Measurements from ENCODE around the gene ARIH2. TPM values are rescaled to one million over a fixed set of nuclear protein-coding genes. Genes with fewer than 3 reads are reported as not detected.
"Not testable (repeated sequence)": the region's sequence is repeated elsewhere in the genome, so short reads cannot be mapped to it uniquely, and the experiment has no call there.

ARIH2 gene
- total RNA-seq, 2 donors from 2014 or later = 166 to 201 TPM

- peaks cover 30% of the 10 kb centered on the region for H3K4me1 Mint-ChIP-seq
- ATAC-seq = peak; percentile 39
Measured at GRCh38 chr3:48899273-48899672, 19.4 kb upstream of the ARIH2 start.

GRCh38 chr3:48907026-48907425, 11.6 kb upstream of the ARIH2 start:
- not testable (repeated sequence) for ATAC-seq; H3K27ac Mint-ChIP-seq; H3K36me3 Mint-ChIP-seq (ENCODE audit: low read depth); H3K9me3 ChIP-seq (ENCODE audit: control insufficient read depth, low read length, poor library complexity, severe bottlenecking); H3K4me1 Mint-ChIP-seq; H3K27me3 Mint-ChIP-seq; H3K4me3 Mint-ChIP-seq; DNase-seq

More at GRCh38 chr3:48899273-48899672, 19.4 kb upstream of the ARIH2 start:
- Mint-ChIP-seq H3K36me3 (ENCODE audit: low read depth) (no peaks in the 10 kb centered on the region), H3K4me3 (peak overlapping the region; percentile 90), H3K27ac (peak overlapping the region; percentile 94), H3K27me3 (no peaks in the 10 kb centered on the region)
- no peak for DNase-seq
- no peaks in the 10 kb centered on the region for H3K9me3 ChIP-seq (ENCODE audit: control insufficient read depth, low read length, poor library complexity, severe bottlenecking)

GRCh38 chr3:48915296-48915695, 3.3 kb upstream of the ARIH2 start:
- Mint-ChIP-seq H3K4me1 (peaks cover 12% of the 10 kb centered on the region), H3K27me3 (no peaks in the 10 kb centered on the region), H3K36me3 (ENCODE audit: low read depth) (no peaks in the 10 kb centered on the region), H3K4me3 (no peak overlapping the region), H3K27ac (no peak overlapping the region)
- DNase-seq = no peak
- no peak for ATAC-seq
- H3K9me3 ChIP-seq (ENCODE audit: control insufficient read depth, low read length, poor library complexity, severe bottlenecking) = no peaks in the 10 kb centered on the region

- peak overlapping the region; percentile 95 for H3K4me3 Mint-ChIP-seq
- DNase-seq (peak; percentile 23 to 47 (median 29)), ATAC-seq (peak; percentile 45)
- no peaks in the 10 kb centered on the region for H3K27me3 Mint-ChIP-seq
- H3K27ac Mint-ChIP-seq = peak overlapping the region; percentile 97
- H3K9me3 ChIP-seq (ENCODE audit: control insufficient read depth, low read length, poor library complexity, severe bottlenecking) = no peaks in the 10 kb centered on the region
- H3K4me1 Mint-ChIP-seq = peaks cover 14% of the 10 kb centered on the region
- H3K36me3 Mint-ChIP-seq (ENCODE audit: low read depth) = no peaks in the 10 kb centered on the region
Measured at GRCh38 chr3:48919215-48920138, 835 bp downstream of the ARIH2 start.

GRCh38 chr3:48926425-48927392, 8.1 kb downstream of the ARIH2 start:
- DNase-seq (no peak), ATAC-seq (peak; percentile 21)
- H3K4me3 Mint-ChIP-seq = peak overlapping the region; percentile 19
- no peaks in the 10 kb centered on the region for H3K27me3 Mint-ChIP-seq
- peaks cover 7% of the 10 kb centered on the region for H3K36me3 Mint-ChIP-seq (ENCODE audit: low read depth)
- no peaks in the 10 kb centered on the region for H3K9me3 ChIP-seq (ENCODE audit: control insufficient read depth, low read length, poor library complexity, severe bottlenecking)
- H3K27ac Mint-ChIP-seq = peak overlapping the region; percentile 51
- peaks cover 40% of the 10 kb centered on the region for H3K4me1 Mint-ChIP-seq

- H3K9me3 ChIP-seq (ENCODE audit: control insufficient read depth, low read length, poor library complexity, severe bottlenecking) = no peaks in the 10 kb centered on the region
- DNase-seq (no peak), ATAC-seq (no peak)
- Mint-ChIP-seq H3K36me3 (ENCODE audit: low read depth) (peaks cover 9% of the 10 kb centered on the region), H3K27ac (no peak overlapping the region), H3K4me1 (peaks cover 48% of the 10 kb centered on the region), H3K4me3 (no peak overlapping the region), H3K27me3 (no peaks in the 10 kb centered on the region)
Measured at GRCh38 chr3:48927928-48928327, 9.3 kb downstream of the ARIH2 start.

- peaks cover 48% of the 10 kb centered on the region for H3K4me1 Mint-ChIP-seq
- H3K27ac Mint-ChIP-seq = no peak overlapping the region
- no peak for ATAC-seq
Measured at GRCh38 chr3:48928679-48929078, 10.0 kb downstream of the ARIH2 start.

GRCh38 chr3:48929358-48930035, 10.9 kb downstream of the ARIH2 start:
- no peaks in the 10 kb centered on the region for H3K9me3 ChIP-seq (ENCODE audit: control insufficient read depth, low read length, poor library complexity, severe bottlenecking)

More at GRCh38 chr3:48928679-48929078, 10.0 kb downstream of the ARIH2 start:
- Mint-ChIP-seq H3K36me3 (ENCODE audit: low read depth) (peaks cover 9% of the 10 kb centered on the region), H3K4me3 (no peak overlapping the region), H3K27me3 (no peaks in the 10 kb centered on the region)
- H3K9me3 ChIP-seq (ENCODE audit: control insufficient read depth, low read length, poor library complexity, severe bottlenecking) = no peaks in the 10 kb centered on the region
- DNase-seq = no peak

GRCh38 chr3:48930590-48930989, 11.9 kb downstream of the ARIH2 start:
- no peak for DNase-seq
- H3K4me1 Mint-ChIP-seq = peaks cover 48% of the 10 kb centered on the region
- no peaks in the 10 kb centered on the region for H3K9me3 ChIP-seq (ENCODE audit: control insufficient read depth, low read length, poor library complexity, severe bottlenecking)
- H3K27ac Mint-ChIP-seq = no peak overlapping the region
- no peak for ATAC-seq
- H3K4me3 Mint-ChIP-seq = no peak overlapping the region
- peaks cover 12% of the 10 kb centered on the region for H3K36me3 Mint-ChIP-seq (ENCODE audit: low read depth)
- H3K27me3 Mint-ChIP-seq = no peaks in the 10 kb centered on the region

More at GRCh38 chr3:48929358-48930035, 10.9 kb downstream of the ARIH2 start:
- ATAC-seq (no peak), DNase-seq (no peak)
- H3K4me3 Mint-ChIP-seq = no peak overlapping the region
- peaks cover 48% of the 10 kb centered on the region for H3K4me1 Mint-ChIP-seq
- H3K27me3 Mint-ChIP-seq = no peaks in the 10 kb centered on the region
- peaks cover 12% of the 10 kb centered on the region for H3K36me3 Mint-ChIP-seq (ENCODE audit: low read depth)
- peak overlapping the region; percentile 79 for H3K27ac Mint-ChIP-seq

GRCh38 chr3:48931944-48932580, 13.4 kb downstream of the ARIH2 start:
- Mint-ChIP-seq H3K27me3 (no peaks in the 10 kb centered on the region), H3K36me3 (ENCODE audit: low read depth) (peaks cover 12% of the 10 kb centered on the region), H3K27ac (peak overlapping the region; percentile 54), H3K4me3 (no peak overlapping the region), H3K4me1 (peaks cover 36% of the 10 kb centered on the region)
- ATAC-seq = no peak
- no peaks in the 10 kb centered on the region for H3K9me3 ChIP-seq (ENCODE audit: control insufficient read depth, low read length, poor library complexity, severe bottlenecking)
- DNase-seq = no peak

- ATAC-seq (no peak), DNase-seq (no peak)
- H3K4me3 Mint-ChIP-seq = no peak overlapping the region
- no peaks in the 10 kb centered on the region for H3K9me3 ChIP-seq (ENCODE audit: control insufficient read depth, low read length, poor library complexity, severe bottlenecking)
- H3K36me3 Mint-ChIP-seq (ENCODE audit: low read depth) = peaks cover 8% of the 10 kb centered on the region
- no peaks in the 10 kb centered on the region for H3K27me3 Mint-ChIP-seq
- no peak overlapping the region for H3K27ac Mint-ChIP-seq
- H3K4me1 Mint-ChIP-seq = peaks cover 30% of the 10 kb centered on the region
Measured at GRCh38 chr3:48934333-48934991, 15.8 kb downstream of the ARIH2 start.

GRCh38 chr3:48935530-48935929, 16.9 kb downstream of the ARIH2 start:
- no peak for DNase-seq
- peaks cover 4% of the 10 kb centered on the region for H3K36me3 Mint-ChIP-seq (ENCODE audit: low read depth)
- no peaks in the 10 kb centered on the region for H3K27me3 Mint-ChIP-seq
- H3K4me1 Mint-ChIP-seq = peaks cover 24% of the 10 kb centered on the region
- H3K9me3 ChIP-seq (ENCODE audit: control insufficient read depth, low read length, poor library complexity, severe bottlenecking) = no peaks in the 10 kb centered on the region
- H3K27ac Mint-ChIP-seq = no peak overlapping the region
- no peak overlapping the region for H3K4me3 Mint-ChIP-seq
- ATAC-seq = no peak
